CD4-positive, alpha-beta T cell (primary cell): ENCODE measurements around the gene PNPLA7. TPM values are rescaled to one million over a fixed set of nuclear protein-coding genes. Genes with fewer than 3 reads are reported as not detected.

Experiments used
- ATAC-seq: fragments of 200-7000 bp; cut with Tn5 transposase; one replicate; pipeline ENCODE4 v1.10.0; 2022; ENCODE audit warnings: mild to moderate bottlenecking; ENCODE audit not compliant: poor library complexity
- CTCF ChIA-PET: fragments of 350-600 bp; sonication (Branson Sonifier 250); formaldehyde crosslinking; loops from one replicate; lab custom pipeline; 2021; ENCODE audit warnings: antibody characterized with exemption, inconsistent platforms; lab: Charles Lee
- POLR2A ChIA-PET: fragments of 350-600 bp; sonication (Branson Sonifier 250); formaldehyde crosslinking; loops from one replicate; lab custom pipeline; 2021; ENCODE audit warnings: antibody characterized with exemption, inconsistent platforms; lab: Charles Lee
- DNase-seq, 14 experiments: peaks; one replicate each; pipeline ENCODE4 v3.0.0-alpha.2; 2013 to 2020; ENCODE audit warnings: mixed read lengths in 2 of 14
- H3K27ac ChIP-seq, 2 donors: one replicate each; pipeline versions ENCODE4 v1.5.1 to v1.7.0; 2013; ENCODE audit warnings: low read length in 2 of 2, low read depth in 1 of 2, mild to moderate bottlenecking in 1 of 2
- H3K27me3 ChIP-seq, 2 experiments: 1 replicate in 1 of 2; 2 replicates in 1 of 2; pipeline versions ENCODE4 v1.6.1 to v1.7.0; 2013; ENCODE audit warnings: low read length in 2 of 2, control low read depth in 1 of 2, mild to moderate bottlenecking in 1 of 2, moderate library complexity in 1 of 2; ENCODE audit not compliant: insufficient read depth in 2 of 2, control insufficient read depth in 1 of 2
- H3K36me3 ChIP-seq: one replicate; pipeline ENCODE4 v1.6.1; 2013; ENCODE audit warnings: low read length, control low read depth; ENCODE audit not compliant: insufficient read depth
- H3K4me1 ChIP-seq: one replicate; pipeline ENCODE4 v1.6.1; 2013; ENCODE audit warnings: low read length, control low read depth; ENCODE audit not compliant: insufficient read depth
- H3K4me3 ChIP-seq: one replicate; pipeline ENCODE4 v1.5.1; 2013; ENCODE audit warnings: mild to moderate bottlenecking, low read length, moderate library complexity
- H3K9me3 ChIP-seq, 2 experiments: 1 replicate in 1 of 2; 2 replicates in 1 of 2; pipeline versions ENCODE4 v1.6.1 to v1.7.0; 2013; ENCODE audit warnings: low read length in 2 of 2, mild to moderate bottlenecking in 2 of 2, control low read depth in 1 of 2, moderate library complexity in 1 of 2; ENCODE audit not compliant: control insufficient read depth in 1 of 2, insufficient read depth in 1 of 2
- H3K27ac Mint-ChIP-seq: one replicate; pipeline ENCODE4 v1.8.0; 2020; ENCODE audit warnings: mixed read lengths
- H3K27me3 Mint-ChIP-seq: one replicate; pipeline ENCODE4 v1.8.0; 2021; ENCODE audit warnings: mixed read lengths
- H3K36me3 Mint-ChIP-seq: one replicate; pipeline ENCODE4 v1.8.0; 2021; ENCODE audit warnings: low read depth, mixed read lengths
- H3K4me1 Mint-ChIP-seq: one replicate; pipeline ENCODE4 v1.8.0; 2021; ENCODE audit warnings: low read depth, mixed read lengths
- H3K4me3 Mint-ChIP-seq: one replicate; pipeline ENCODE4 v1.8.0; 2020; ENCODE audit warnings: mild to moderate bottlenecking, mixed read lengths
- H3K9me3 Mint-ChIP-seq: one replicate; pipeline ENCODE4 v1.8.0; 2020; ENCODE audit warnings: mixed read lengths
- CTCF ChIP-seq: fragments of 200-600 bp; IDR thresholded peaks from one replicate; pipeline ENCODE4 v1.8.0; 2022; ENCODE audit warnings: antibody characterized with exemption, mild to moderate bottlenecking
- intact Hi-C, 2 experiments: fragments of 100-400 bp; cut with DNase I in 1 of 2; cut with micrococcal nuclease in 1 of 2; formaldehyde crosslinking; loops; one replicate each; pipeline versions ENCODE4 v1.15.1 to v1.9.0; 2023 to 2025; cut with DNase I, micrococcal nuclease
- total RNA-seq, 174 experiments: library from RNA in 2 of 174; stranded (reverse) in 2 of 174; gene quantifications; one replicate each; pipeline ENCODE4 v1.2.3 and lab custom pipeline; 2021 to 2026

PNPLA7 gene
- total RNA-seq, 2 experiments from 2014 or later: 7.8 to 8.4 TPM

DNA sequence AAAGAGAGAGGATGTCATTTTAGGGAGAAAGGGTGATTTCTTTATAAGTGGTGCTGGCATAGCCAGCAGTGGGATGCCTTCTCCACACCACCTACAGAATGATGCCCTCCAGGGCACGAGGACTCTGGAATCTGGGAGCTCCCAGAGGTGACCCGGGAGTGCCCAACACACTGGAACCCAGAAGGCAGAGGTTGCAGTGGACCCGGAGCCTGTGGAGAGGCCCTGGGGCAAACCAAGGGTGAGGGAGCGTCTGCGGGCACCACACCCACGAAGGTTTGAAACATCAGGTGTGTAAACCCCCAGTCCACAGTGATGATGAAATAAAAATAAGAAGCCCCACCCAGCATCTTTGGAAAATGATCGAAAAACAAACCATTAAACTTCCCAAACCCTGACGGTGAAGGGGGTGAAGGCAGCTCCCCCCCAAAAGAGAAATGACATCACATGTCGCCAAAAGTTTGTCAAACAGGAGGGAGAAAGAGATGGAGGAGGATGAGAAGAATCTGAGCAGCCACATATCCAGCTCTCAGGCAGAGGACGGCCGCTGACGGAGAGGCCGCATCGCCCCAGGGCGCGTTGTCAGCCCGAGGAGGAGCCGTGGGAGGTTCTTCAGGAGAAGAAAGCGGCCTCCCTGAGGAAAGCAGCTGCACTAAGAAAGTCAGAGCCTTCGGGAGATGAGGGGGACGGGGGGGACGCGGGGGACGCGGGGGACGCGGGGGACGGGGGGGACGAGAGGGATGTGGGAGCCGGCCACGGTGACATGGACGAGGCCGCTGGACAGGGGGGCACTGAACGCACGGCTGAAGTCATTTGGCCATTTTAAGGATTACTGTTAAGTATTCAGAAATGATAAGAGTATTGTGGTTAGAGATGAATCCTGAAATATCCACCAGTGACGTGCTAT lies 47.9 kb downstream of the PNPLA7 start:
- POLR2A ChIA-PET: no interaction called here
- DNase-seq (peak in 1 of 14 experiments; percentile 52), ATAC-seq (no peak)
- H3K27me3 Mint-ChIP-seq: no peaks in the 10 kb centered on the region
- H3K27me3 ChIP-seq: no peaks in the 10 kb centered on the region
- no peak for TF ChIP-seq CTCF
- H3K4me1 ChIP-seq: no peaks in the 10 kb centered on the region
- intact Hi-C loops: no loop called here
- H3K4me3 ChIP-seq: no peak overlapping the region
- H3K9me3 Mint-ChIP-seq: no peaks in the 10 kb centered on the region
- peaks cover 0 to 41% of the 10 kb centered on the region in 2 experiments for H3K9me3 ChIP-seq
- CTCF ChIA-PET: no interaction called here
- no peak overlapping the region for H3K4me3 Mint-ChIP-seq
- H3K27ac ChIP-seq: no peak overlapping the region
- no peaks in the 10 kb centered on the region for H3K36me3 ChIP-seq
- H3K27ac Mint-ChIP-seq: no peak overlapping the region
- no peaks in the 10 kb centered on the region for H3K36me3 Mint-ChIP-seq
- no peaks in the 10 kb centered on the region for H3K4me1 Mint-ChIP-seq

- Histone ChIP-seq H3K36me3 (no peaks in the 10 kb centered on the region), H3K9me3 (peaks cover 0 to 40% of the 10 kb centered on the region in 2 experiments), H3K4me1 (no peaks in the 10 kb centered on the region), H3K27me3 (no peaks in the 10 kb centered on the region), H3K4me3 (no peak overlapping the region), H3K27ac (no peak overlapping the region)
- Mint-ChIP-seq H3K27me3 (no peaks in the 10 kb centered on the region), H3K9me3 (no peaks in the 10 kb centered on the region), H3K27ac (no peak overlapping the region), H3K4me1 (no peaks in the 10 kb centered on the region), H3K36me3 (no peaks in the 10 kb centered on the region), H3K4me3 (no peak overlapping the region)
- CTCF ChIA-PET: no interaction called here
- TF ChIP-seq CTCF: no peak
- ATAC-seq (no peak), DNase-seq (no peak)
- intact Hi-C loops: no loop called here
- POLR2A ChIA-PET: no interaction called here
Observed at GRCh38 chr9:137501457-137501856, 48.7 kb downstream of the PNPLA7 start.

DNA sequence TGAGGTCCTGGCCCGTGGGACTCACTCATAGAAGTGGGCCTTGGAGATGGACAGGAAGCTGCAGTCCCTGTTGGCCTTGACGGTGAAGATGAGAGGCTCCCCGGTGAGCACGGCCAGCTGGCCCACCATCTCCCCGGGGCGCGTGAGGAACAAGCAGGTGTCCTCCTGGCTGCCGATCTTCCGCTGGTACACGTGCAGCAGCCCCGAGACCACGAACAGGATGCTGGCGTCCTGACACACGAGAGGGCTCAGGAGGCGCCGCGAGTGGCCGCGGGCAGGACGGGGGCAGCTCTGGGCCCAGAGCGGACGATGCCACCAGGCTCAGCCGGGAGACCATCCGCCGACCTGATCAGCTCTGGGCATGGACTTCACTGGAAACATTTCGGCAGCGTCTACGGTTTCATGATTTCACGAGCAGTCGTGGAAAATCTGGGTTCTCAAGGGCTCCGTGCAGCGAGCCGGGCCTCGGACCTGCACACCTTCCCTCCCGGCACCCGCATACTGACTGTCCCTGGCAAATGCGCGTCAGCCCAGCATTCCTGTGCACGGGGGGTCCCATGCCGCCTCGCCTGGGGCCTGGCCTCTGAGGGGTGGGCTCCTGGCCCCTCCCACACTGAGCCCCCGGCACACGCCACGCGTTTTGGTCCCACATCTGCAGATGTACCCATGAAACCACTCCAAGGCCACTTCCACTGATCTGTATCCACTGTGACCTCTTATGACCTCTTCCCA lies 49.4 kb downstream of the PNPLA7 start:
- Histone ChIP-seq H3K9me3 (peaks cover 0 to 34% of the 10 kb centered on the region in 2 experiments), H3K4me1 (no peaks in the 10 kb centered on the region), H3K36me3 (no peaks in the 10 kb centered on the region), H3K27ac (no peak overlapping the region), H3K27me3 (no peaks in the 10 kb centered on the region), H3K4me3 (no peak overlapping the region)
- ATAC-seq (no peak), DNase-seq (no peak)
- no peaks in the 10 kb centered on the region for H3K4me1 Mint-ChIP-seq
- intact Hi-C loops: no loop called here
- H3K4me3 Mint-ChIP-seq: no peak overlapping the region
- ChIA-PET POLR2A (no interaction called here), CTCF (no interaction called here)
- no peak overlapping the region for H3K27ac Mint-ChIP-seq
- no peaks in the 10 kb centered on the region for H3K9me3 Mint-ChIP-seq
- no peaks in the 10 kb centered on the region for H3K36me3 Mint-ChIP-seq
- H3K27me3 Mint-ChIP-seq: no peaks in the 10 kb centered on the region
- no peak for TF ChIP-seq CTCF
